ENCODE results near the gene ENOPH1. TPM values are rescaled to one million over a fixed set of nuclear protein-coding genes. Genes with fewer than 3 reads are reported as not detected.

The ENOPH1 gene
- total RNA-seq, 4 donors from 2014 or later, result 19.8 to 32.4 (median 23.8) TPM

GRCh38 chr4:82430964-82431745, 765 bp downstream of the ENOPH1 start:
- WGBS, 2 donors (ENCODE audit: low coverage in 1 of 2), result 5 to 8% methylated on average over 11 to 13 of the region's 33 CpGs
- ATAC-seq, result no peak
- TF ChIP-seq EP300 (IDR thresholded peaks at IDR 0.05) (no peak), CTCF (IDR thresholded peaks at IDR 0.05) (no peak), POLR2A (IDR thresholded peaks at IDR 0.05) (no peak), POLR2AphosphoS5 (IDR thresholded peaks at IDR 0.05) (no peak)
- Histone ChIP-seq H3K27ac (peak overlapping the region; percentile 10 to 99 (median 94)), H3K4me3 (peak overlapping the region; percentile 55 to 85), H3K36me3 (peaks cover 0 to 18% of the 10 kb centered on the region in 2 donors), H3K9me3 (no peaks in the 10 kb centered on the region), H3K27me3 (no peaks in the 10 kb centered on the region), H3K4me1 (peaks cover 3 to 41% (median 15%) of the 10 kb centered on the region in 3 donors)

GRCh38 chr4:82431831-82432230, 1.4 kb downstream of the ENOPH1 start:
- WGBS, 2 donors (ENCODE audit: low coverage in 1 of 2), result 81 to 87% methylated on average over 4 of the region's 4 CpGs
- Histone ChIP-seq H3K4me1 (peaks cover 0 to 34% (median 8%) of the 10 kb centered on the region in 3 donors), H3K36me3 (peaks cover 0 to 11% of the 10 kb centered on the region in 2 donors), H3K27ac (no peak overlapping the region), H3K27me3 (no peaks in the 10 kb centered on the region), H3K4me3 (no peak overlapping the region), H3K9me3 (no peaks in the 10 kb centered on the region)
- TF ChIP-seq POLR2A (IDR thresholded peaks at IDR 0.05) (no peak), CTCF (IDR thresholded peaks at IDR 0.05) (no peak), POLR2AphosphoS5 (IDR thresholded peaks at IDR 0.05) (no peak), EP300 (IDR thresholded peaks at IDR 0.05) (no peak)
- no peak for ATAC-seq

- H3K27ac ChIP-seq, result no peak overlapping the region
- 87 to 89% methylated on average over 9 to 14 of the region's 18 CpGs for WGBS, 2 donors (ENCODE audit: low coverage in 1 of 2)
- no peaks in the 10 kb centered on the region for H3K27me3 ChIP-seq
- no peak overlapping the region for H3K4me3 ChIP-seq
- H3K9me3 ChIP-seq, result no peaks in the 10 kb centered on the region
- no peak for ATAC-seq
- peaks cover 0 to 7% of the 10 kb centered on the region in 2 donors for H3K36me3 ChIP-seq
- TF ChIP-seq POLR2A (IDR thresholded peaks at IDR 0.05) (no peak), POLR2AphosphoS5 (IDR thresholded peaks at IDR 0.05) (no peak), EP300 (IDR thresholded peaks at IDR 0.05) (no peak), CTCF (IDR thresholded peaks at IDR 0.05) (no peak)
- peaks cover under 1 to 26% (median 2%) of the 10 kb centered on the region in 3 donors for H3K4me1 ChIP-seq
Measured at GRCh38 chr4:82432596-82432995, 2.2 kb downstream of the ENOPH1 start.

GRCh38 chr4:82433791-82434190, 3.4 kb downstream of the ENOPH1 start:
- TF ChIP-seq CTCF (IDR thresholded peaks at IDR 0.05), result no peak
- no peak for TF ChIP-seq POLR2AphosphoS5 (IDR thresholded peaks at IDR 0.05)
- no peak for TF ChIP-seq POLR2A (IDR thresholded peaks at IDR 0.05)
- TF ChIP-seq EP300 (IDR thresholded peaks at IDR 0.05), result no peak
- Histone ChIP-seq H3K9me3 (no peaks in the 10 kb centered on the region), H3K4me3 (no peak overlapping the region), H3K27ac (no peak overlapping the region), H3K27me3 (no peaks in the 10 kb centered on the region), H3K36me3 (peaks cover 0 to 7% of the 10 kb centered on the region in 2 donors), H3K4me1 (peaks cover 0 to 19% (median 2%) of the 10 kb centered on the region in 3 donors)
- ATAC-seq, result no peak
- 61 to 74% methylated on average over 2 of the region's 2 CpGs for WGBS, 2 donors (ENCODE audit: low coverage in 1 of 2)

GRCh38 chr4:82434949-82435348, 4.6 kb downstream of the ENOPH1 start:
- Histone ChIP-seq H3K4me3 (no peak overlapping the region), H3K27ac (no peak overlapping the region), H3K4me1 (peaks cover 0 to 19% (median 2%) of the 10 kb centered on the region in 3 donors), H3K27me3 (no peaks in the 10 kb centered on the region), H3K36me3 (peaks cover 0 to 7% of the 10 kb centered on the region in 2 donors), H3K9me3 (no peaks in the 10 kb centered on the region)
- no peak for TF ChIP-seq POLR2A (IDR thresholded peaks at IDR 0.05)
- TF ChIP-seq CTCF (IDR thresholded peaks at IDR 0.05), result no peak
- TF ChIP-seq POLR2AphosphoS5 (IDR thresholded peaks at IDR 0.05), result no peak
- 96 to 99% methylated on average over 4 to 7 of the region's 7 CpGs for WGBS, 2 donors (ENCODE audit: low coverage in 1 of 2)
- ATAC-seq, result no peak

All from gastroesophageal sphincter (tissue), 4 donors.